ENCODE measurements around the gene PMAIP1.

GRCh38 chr18:59938676-59939075 is 38.9 kb downstream of the PMAIP1 start:
- no peak for TF ChIP-seq CTCF (IDR thresholded peaks at IDR 0.05)
- no peak for TF ChIP-seq POLR2A (IDR thresholded peaks at IDR 0.05)
- TF ChIP-seq EP300 (IDR thresholded peaks at IDR 0.05), result no peak
